ENCODE data around the gene CUL3.

DNA sequence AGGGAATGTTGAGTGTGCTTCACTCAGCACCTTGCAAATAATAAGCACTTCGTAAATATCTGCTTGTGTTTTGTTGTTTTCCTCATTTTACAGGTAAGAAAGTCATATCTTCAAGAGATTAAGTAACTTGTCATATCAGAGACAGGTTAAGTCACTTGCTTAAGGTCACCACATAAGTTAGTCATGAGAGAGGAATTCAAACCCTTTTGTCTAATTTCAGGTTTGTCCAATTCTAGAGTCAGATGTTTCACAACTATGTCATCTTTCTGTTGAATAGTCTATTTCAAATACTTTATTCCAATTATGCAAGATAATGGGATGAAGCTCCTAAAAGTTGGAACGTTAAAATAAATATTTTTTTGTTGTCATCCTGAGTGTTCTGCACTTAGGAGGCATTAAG, 13.5 kb upstream of the CUL3 start:
- TF ChIP-seq, protein P1, sequence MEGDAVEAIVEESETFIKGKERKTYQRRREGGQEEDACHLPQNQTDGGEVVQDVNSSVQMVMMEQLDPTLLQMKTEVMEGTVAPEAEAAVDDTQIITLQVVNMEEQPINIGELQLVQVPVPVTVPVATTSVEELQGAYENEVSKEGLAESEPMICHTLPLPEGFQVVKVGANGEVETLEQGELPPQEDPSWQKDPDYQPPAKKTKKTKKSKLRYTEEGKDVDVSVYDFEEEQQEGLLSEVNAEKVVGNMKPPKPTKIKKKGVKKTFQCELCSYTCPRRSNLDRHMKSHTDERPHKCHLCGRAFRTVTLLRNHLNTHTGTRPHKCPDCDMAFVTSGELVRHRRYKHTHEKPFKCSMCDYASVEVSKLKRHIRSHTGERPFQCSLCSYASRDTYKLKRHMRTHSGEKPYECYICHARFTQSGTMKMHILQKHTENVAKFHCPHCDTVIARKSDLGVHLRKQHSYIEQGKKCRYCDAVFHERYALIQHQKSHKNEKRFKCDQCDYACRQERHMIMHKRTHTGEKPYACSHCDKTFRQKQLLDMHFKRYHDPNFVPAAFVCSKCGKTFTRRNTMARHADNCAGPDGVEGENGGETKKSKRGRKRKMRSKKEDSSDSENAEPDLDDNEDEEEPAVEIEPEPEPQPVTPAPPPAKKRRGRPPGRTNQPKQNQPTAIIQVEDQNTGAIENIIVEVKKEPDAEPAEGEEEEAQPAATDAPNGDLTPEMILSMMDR (IDR thresholded peaks at IDR 0.05), result no peak
- TF ChIP-seq POLR2AphosphoS5 (IDR thresholded peaks at IDR 0.05), result no peak
- no peak for TF ChIP-seq POLR2A (IDR thresholded peaks at IDR 0.05)
